B cell (primary cell): ENCODE data around the gene GEMIN7. TPM values are rescaled to one million over a fixed set of nuclear protein-coding genes. Genes with fewer than 3 reads are reported as not detected.

Experiments used
- ATAC-seq: fragments of 200-7000 bp; cut with Tn5 transposase; one replicate; pipeline ENCODE4 v1.10.0; 2021; ENCODE audit warnings: low read depth, mild to moderate bottlenecking, moderate number of reproducible peaks, moderate library complexity
- CTCF ChIA-PET: fragments of 350-600 bp; sonication (Branson Sonifier 250); formaldehyde crosslinking; loops from one replicate; lab custom pipeline; 2021; ENCODE audit warnings: antibody characterized with exemption, inconsistent platforms; lab: Charles Lee
- POLR2A ChIA-PET: fragments of 350-600 bp; sonication (Branson Sonifier 250); formaldehyde crosslinking; loops from one replicate; lab custom pipeline; 2021; ENCODE audit warnings: antibody characterized with exemption; lab: Charles Lee
- DNase-seq: peaks from one replicate; pipeline ENCODE4 v3.0.0; 2013
- H2AFZ ChIP-seq: 2 replicates; pipeline ENCODE4 v1.6.1; 2012; ENCODE audit warnings: mild to moderate bottlenecking, low read depth, low read length; ENCODE audit not compliant: insufficient read depth, poor library complexity, severe bottlenecking
- H3K27ac ChIP-seq, 2 donors: 1 replicate in 1 of 2; 2 replicates in 1 of 2; pipeline ENCODE4 v1.5.1; 2012 to 2013; ENCODE audit warnings: low read length in 2 of 2, mild to moderate bottlenecking in 2 of 2, moderate library complexity in 1 of 2
- H3K27me3 ChIP-seq, 4 experiments: fragments of 200-600 bp in 1 of 4; sonication (generic) in 1 of 4; replicated peaks in 1 of 4; 1 replicate in 2 of 4; 2 replicates in 2 of 4; pipeline versions ENCODE4 v1.6.1 to v1.7.0; 2013 to 2016; ENCODE audit warnings: low read length in 3 of 4, mild to moderate bottlenecking in 2 of 4, mixed read lengths in 1 of 4, moderate library complexity in 1 of 4; ENCODE audit not compliant: insufficient read depth in 4 of 4, control insufficient read depth in 3 of 4; ENCODE audit errors: control extremely low read depth in 1 of 4
- H3K36me3 ChIP-seq, 2 experiments: replicated peaks in 1 of 2; 1 replicate in 1 of 2; 2 replicates in 1 of 2; pipeline versions ENCODE4 v1.6.1 to v1.7.1; 2013; ENCODE audit warnings: low read length in 1 of 2; ENCODE audit not compliant: insufficient read depth in 2 of 2, control insufficient read depth in 1 of 2; ENCODE audit errors: control extremely low read depth in 1 of 2, extremely low read depth in 1 of 2
- H3K4me1 ChIP-seq, 2 donors: fragments of 200-600 bp in 1 of 2; sonication (generic) in 1 of 2; 1 replicate in 1 of 2; 2 replicates in 1 of 2; pipeline versions ENCODE4 v1.5.1 to v1.6.1; 2013 to 2017; ENCODE audit warnings: low read length in 2 of 2; ENCODE audit not compliant: control insufficient read depth in 2 of 2, insufficient read depth in 2 of 2
- H3K4me2 ChIP-seq: replicated peaks from 2 replicates; pipeline ENCODE3; 2012; ENCODE audit warnings: mild to moderate bottlenecking, low read depth, low read length; ENCODE audit not compliant: poor library complexity, severe bottlenecking
- H3K4me3 ChIP-seq, 5 experiments: fragments of 200-600 bp in 1 of 5; sonication (generic) in 1 of 5; 1 replicate in 3 of 5; 2 replicates in 2 of 5; pipeline versions ENCODE4 v1.5.1 to v1.7.0; 2011 to 2016; ENCODE audit warnings: low read length in 4 of 5, mild to moderate bottlenecking in 4 of 5, low read depth in 2 of 5, control low read depth in 1 of 5, moderate library complexity in 1 of 5; ENCODE audit not compliant: insufficient read depth in 1 of 5; ENCODE audit errors: control extremely low read depth in 1 of 5, extremely low read depth in 1 of 5
- H3K79me2 ChIP-seq: fragments of 200-600 bp; sonication (generic); one replicate; pipeline ENCODE4 v1.6.0; 2016; ENCODE audit warnings: low read length; ENCODE audit not compliant: control insufficient read depth, insufficient read depth
- H3K9ac ChIP-seq: fragments of 200-600 bp; sonication (generic); 2 replicates; pipeline ENCODE4 v1.6.1; 2017; ENCODE audit warnings: mild to moderate bottlenecking, low read length, moderate library complexity
- H3K9me3 ChIP-seq, 3 donors: one replicate each; pipeline versions ENCODE4 v1.6.1 to v1.7.1; 2013; ENCODE audit warnings: low read length in 2 of 3; ENCODE audit not compliant: control insufficient read depth in 2 of 3, insufficient read depth in 1 of 3; ENCODE audit errors: control extremely low read depth in 1 of 3
- H4K20me1 ChIP-seq: 2 replicates; pipeline ENCODE4 v1.6.0; 2012; ENCODE audit warnings: mild to moderate bottlenecking, low read length; ENCODE audit not compliant: insufficient read depth, control insufficient read depth, poor library complexity, severe bottlenecking
- H3K27ac Mint-ChIP-seq: one replicate; pipeline ENCODE4 v1.8.0; 2021; ENCODE audit warnings: mixed read lengths
- H3K27me3 Mint-ChIP-seq: one replicate; pipeline ENCODE4 v1.8.0; 2021; ENCODE audit warnings: mixed read lengths
- H3K4me1 Mint-ChIP-seq: one replicate; pipeline ENCODE4 v1.8.0; 2021; ENCODE audit warnings: mixed read lengths
- H3K4me3 Mint-ChIP-seq: one replicate; pipeline ENCODE4 v1.8.0; 2021; ENCODE audit warnings: mixed read lengths
- H3K9me3 Mint-ChIP-seq: one replicate; pipeline ENCODE4 v1.8.0; 2022; ENCODE audit warnings: mixed read lengths; ENCODE audit not compliant: insufficient read depth
- CTCF ChIP-seq: fragments of 200-600 bp; IDR thresholded peaks from one replicate; pipeline ENCODE4 v1.8.0; 2022; ENCODE audit warnings: antibody characterized with exemption, mild to moderate bottlenecking
- EZH2 ChIP-seq: IDR thresholded peaks from 2 replicates; pipeline ENCODE4 v1.6.1; 2012; ENCODE audit warnings: borderline replicate concordance, low read depth, mild to moderate bottlenecking, moderate library complexity, low read length; ENCODE audit not compliant: insufficient read depth, poor library complexity, severe bottlenecking
- WGBS: methylation state at CpG from one replicate; pipeline ENCODE4 v1.1.5; 2013; ENCODE audit warnings: missing lambda C conversion rate; ENCODE audit not compliant: insufficient coverage; 5-methylcytosine and 5-hydroxymethylcytosine counted together
- intact Hi-C: fragments of 100-400 bp; cut with micrococcal nuclease; formaldehyde crosslinking; loops from one replicate; pipeline ENCODE4 v1.10.0; 2022
- polyA plus RNA-seq: library from polyadenylated mRNA; depleted of rRNA; stranded (reverse); fragments of >200 nt; gene quantifications from 2 replicates; pipeline ENCODE4 v1.2.3, GENCODE V29; 2012
- total RNA-seq, 2 donors: library from RNA; stranded (reverse); fragments of 120-200 nt in 1 of 2; gene quantifications; 1 replicate in 1 of 2; 2 replicates in 1 of 2; pipeline versions ENCODE4 v1.2.3 to v1.2.4, GENCODE V29; 2013 to 2022

The GEMIN7 gene
- total and polyA plus RNA-seq, 2 donors (not counting 1 experiment from before 2014, with no cell fraction given), result 43.0 to 89.4 TPM

- POLR2A ChIA-PET, result no interaction called here
Measured at GRCh38 chr19:45100846-45101252, 21.8 kb downstream of the GEMIN7 start.

GRCh38 chr19:45101806-45102205, 22.7 kb downstream of the GEMIN7 start:
- intact Hi-C loops, result no loop called here

More at GRCh38 chr19:45100846-45101252, 21.8 kb downstream of the GEMIN7 start:
- Histone ChIP-seq H3K27me3 (no peaks in the 10 kb centered on the region), H3K4me2 (no peak overlapping the region), H3K36me3 (peaks cover 0 to 3% of the 10 kb centered on the region in 2 experiments), H3K9ac (no peak overlapping the region), H3K9me3 (no peaks in the 10 kb centered on the region), H3K4me3 (no peak overlapping the region), H3K79me2 (peaks cover 96% of the 10 kb centered on the region), H3K4me1 (peaks cover 28 to 36% of the 10 kb centered on the region in 2 donors), H2AFZ (no peak overlapping the region), H3K27ac (no peak overlapping the region), H4K20me1 (peaks cover 93% of the 10 kb centered on the region)
- Mint-ChIP-seq H3K27me3 (no peaks in the 10 kb centered on the region), H3K4me3 (no peak overlapping the region), H3K4me1 (peaks cover 71% of the 10 kb centered on the region), H3K27ac (no peak overlapping the region), H3K9me3 (no peaks in the 10 kb centered on the region)
- DNase-seq, result no peak
- CTCF ChIA-PET, result interaction anchor here (1.3 kb wide), 1 partner anchor 9 kb away, joined by 4 read pairs; no protein-coding TSS in a partner anchor
- intact Hi-C loops, result no loop called here
- WGBS, result 90% methylated on average over 8 of the region's 8 CpGs
- no peak for ATAC-seq
- no peak for TF ChIP-seq CTCF
- no peak for TF ChIP-seq EZH2

More at GRCh38 chr19:45101806-45102205, 22.7 kb downstream of the GEMIN7 start:
- ATAC-seq (no peak), DNase-seq (no peak)
- CTCF ChIA-PET, result interaction anchor here (1.3 kb wide), 1 partner anchor 10 kb away, joined by 4 read pairs; no protein-coding TSS in a partner anchor
- no peak overlapping the region for H3K9ac ChIP-seq
- Mint-ChIP-seq H3K27me3 (no peaks in the 10 kb centered on the region), H3K4me1 (peaks cover 65% of the 10 kb centered on the region), H3K27ac (no peak overlapping the region), H3K4me3 (no peak overlapping the region), H3K9me3 (no peaks in the 10 kb centered on the region)
- peaks cover 0 to 3% of the 10 kb centered on the region in 2 experiments for H3K36me3 ChIP-seq
- peaks cover 28 to 39% of the 10 kb centered on the region in 2 donors for H3K4me1 ChIP-seq
- no peak overlapping the region for H3K27ac ChIP-seq
- H2AFZ ChIP-seq, result no peak overlapping the region
- no peak overlapping the region for H3K4me2 ChIP-seq
- no peaks in the 10 kb centered on the region for H3K27me3 ChIP-seq
- H4K20me1 ChIP-seq, result peaks cover 89% of the 10 kb centered on the region
- POLR2A ChIA-PET, result no interaction called here
- TF ChIP-seq EZH2 (no peak), CTCF (no peak)
- no peaks in the 10 kb centered on the region for H3K9me3 ChIP-seq
- H3K79me2 ChIP-seq, result peaks cover 95% of the 10 kb centered on the region
- no peak overlapping the region for H3K4me3 ChIP-seq
- WGBS, result 100% methylated on average over 6 of the region's 8 CpGs
